HS-27A (cell line): ENCODE data around the gene EGFL8.

Experiments used
- DNase-seq: peaks from one replicate; pipeline ENCODE4 v3.0.0-alpha.2; 2012; ENCODE audit warnings: low read depth, missing footprints

EGFL8 gene

DNA sequence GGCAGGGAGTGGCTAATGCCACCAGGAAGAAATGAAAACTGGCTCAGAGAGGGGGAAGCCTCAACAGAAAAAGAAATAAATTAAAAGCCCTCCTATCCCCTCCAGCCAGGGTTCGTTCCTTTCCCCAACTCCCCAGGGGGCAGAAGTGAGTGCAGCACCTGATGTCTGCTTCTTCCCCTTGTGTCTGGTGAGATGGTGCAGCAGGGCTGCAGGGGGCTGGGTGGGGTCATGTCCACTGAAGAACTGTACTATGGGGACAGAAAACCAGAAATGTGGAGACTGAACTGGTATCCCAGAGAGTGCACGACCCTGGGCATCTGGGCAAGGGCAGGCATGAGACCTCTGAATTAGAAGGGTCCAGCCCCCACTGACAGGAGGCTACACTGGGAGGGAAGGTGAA, 4.0 kb downstream of the EGFL8 start:
- DNase-seq: no peak

GRCh38 chr6:32168807-32169591, 4.6 kb downstream of the EGFL8 start:
- DNase-seq: no peak

- DNase-seq: no peak
Measured at GRCh38 chr6:32170294-32170693, 5.9 kb downstream of the EGFL8 start.

DNA sequence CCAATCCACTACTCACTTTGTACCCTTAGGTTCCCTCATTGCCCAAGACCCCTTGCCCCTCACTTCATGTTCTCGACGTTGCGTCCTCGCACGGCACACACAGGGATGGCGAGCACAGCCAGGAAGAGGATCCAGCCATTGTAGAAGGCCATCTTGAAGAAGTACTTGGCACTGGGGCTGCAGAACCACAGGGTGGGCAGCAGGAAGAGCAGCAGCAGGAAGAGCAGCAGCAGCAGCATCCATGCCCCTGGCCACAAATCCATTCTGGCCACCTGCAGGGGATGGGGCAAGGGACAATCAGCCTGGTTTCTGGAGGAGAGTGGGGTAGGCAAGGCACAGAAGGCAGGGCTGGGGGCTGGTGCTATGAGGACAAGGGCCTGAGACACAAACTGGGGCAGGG, 6.8 kb downstream of the EGFL8 start:
- DNase-seq: no peak

DNA sequence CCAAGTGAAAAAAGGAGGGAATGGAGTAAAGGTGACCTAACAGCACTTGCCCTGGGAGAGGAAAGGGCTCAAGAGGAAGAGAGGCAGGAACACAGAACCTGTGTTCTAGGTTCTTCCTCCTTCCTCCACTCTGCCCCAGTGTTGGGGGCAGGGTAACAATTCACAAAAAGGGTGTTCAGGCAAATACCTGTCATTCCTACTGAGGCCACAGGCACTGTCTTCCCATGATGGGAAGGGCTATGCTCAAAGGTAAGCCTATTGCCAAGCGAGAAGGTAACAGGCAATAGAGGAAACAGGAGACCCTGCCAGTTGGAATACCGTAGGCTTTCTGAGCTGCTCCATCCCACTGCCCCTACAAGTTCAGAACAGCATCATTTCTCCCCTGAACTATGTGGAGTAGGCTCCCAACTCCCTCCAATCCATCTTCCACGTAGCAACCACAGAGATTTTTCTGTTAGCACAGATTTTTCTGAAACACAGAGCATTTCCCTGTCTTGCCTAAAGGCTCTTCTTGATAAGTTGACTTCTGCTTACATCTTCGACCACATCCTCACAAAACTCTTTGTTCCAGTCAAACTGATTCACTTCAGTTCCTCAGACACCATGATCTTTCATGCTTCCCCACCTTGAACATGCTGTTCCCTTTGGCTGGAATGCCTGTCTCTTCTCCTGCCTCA, 8.8 kb downstream of the EGFL8 start:
- DNase-seq: no peak

DNA sequence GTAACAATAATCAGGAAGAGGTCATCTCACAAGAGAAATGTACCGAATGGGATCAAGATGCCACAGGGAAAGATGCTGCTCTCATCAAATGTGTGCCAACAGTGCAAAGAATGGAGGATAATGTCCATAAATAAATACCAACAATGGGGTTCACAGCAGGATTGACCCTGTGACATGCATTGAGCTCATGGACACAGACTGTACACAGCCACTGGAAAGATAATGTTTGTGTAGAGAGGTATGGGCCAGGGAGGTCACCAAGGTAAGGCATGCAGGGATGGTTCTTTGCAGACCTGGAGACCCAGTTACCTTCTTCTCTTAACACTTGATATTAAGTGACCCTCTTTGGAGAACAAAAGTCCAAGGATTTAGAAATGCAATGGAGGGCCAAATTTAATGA, 10.0 kb downstream of the EGFL8 start:
- DNase-seq: no peak

GRCh38 chr6:32175322-32175710, 10.9 kb downstream of the EGFL8 start:
- no peak for DNase-seq

DNA sequence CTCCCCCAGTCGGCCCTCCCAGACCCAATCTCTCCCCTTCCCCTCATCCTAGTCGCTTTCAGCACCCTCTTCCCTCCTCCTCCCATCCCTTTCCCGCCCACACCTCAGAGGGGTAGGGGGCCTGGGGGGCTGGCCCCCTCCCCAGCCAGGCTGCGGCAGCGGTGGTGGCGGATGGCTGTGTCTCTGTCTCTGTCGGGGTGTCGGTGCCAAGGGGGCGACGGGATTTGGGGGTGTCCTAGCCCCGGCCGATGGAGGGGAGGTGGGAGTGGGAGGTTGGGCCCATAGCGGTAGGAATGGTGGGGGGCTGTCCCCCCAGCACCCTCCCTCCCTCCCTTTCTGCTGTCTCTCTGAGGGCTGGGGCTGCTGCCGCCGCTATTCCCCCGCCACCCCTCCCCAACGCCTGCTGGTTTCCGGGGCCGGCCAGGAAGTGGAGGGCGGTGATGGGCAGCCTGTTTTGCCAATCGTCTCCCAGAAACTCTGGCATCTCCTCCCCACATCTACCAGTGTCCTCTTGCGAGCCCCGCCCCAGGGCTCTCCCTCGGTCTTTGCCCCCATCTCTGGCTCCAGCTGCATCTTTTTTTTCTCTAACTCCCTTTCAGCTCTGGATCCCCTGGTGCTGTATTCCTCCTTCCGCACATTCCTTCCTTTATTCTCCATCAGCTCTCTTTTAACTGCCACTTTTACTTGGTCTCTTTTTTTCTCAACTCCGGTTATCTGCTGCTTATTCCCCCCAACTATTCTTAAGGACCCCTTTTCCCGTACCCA, 11.5 kb downstream of the EGFL8 start, which contains the start of gene AGPAT1:
TSS of gene AGPAT1 (minus strand) at position 374 of the 765 bp plus-strand sequence. CDS start 4,588 bp downstream, outside the sequence.
- peak; percentile 94 for DNase-seq

- DNase-seq: no peak
Measured at GRCh38 chr6:32176476-32177182, 12.2 kb downstream of the EGFL8 start.

GRCh38 chr6:32177183-32177787, 12.9 kb downstream of the EGFL8 start:
- DNase-seq: no peak

- peak; percentile 100 for DNase-seq
Measured at GRCh38 chr6:32177788-32178546, 13.6 kb downstream of the EGFL8 start, which contains the start of gene RNF5. TSS of gene RNF5 (plus strand) at chr6:32178405. CDS start at chr6:32178512, 107 bp downstream.

DNA sequence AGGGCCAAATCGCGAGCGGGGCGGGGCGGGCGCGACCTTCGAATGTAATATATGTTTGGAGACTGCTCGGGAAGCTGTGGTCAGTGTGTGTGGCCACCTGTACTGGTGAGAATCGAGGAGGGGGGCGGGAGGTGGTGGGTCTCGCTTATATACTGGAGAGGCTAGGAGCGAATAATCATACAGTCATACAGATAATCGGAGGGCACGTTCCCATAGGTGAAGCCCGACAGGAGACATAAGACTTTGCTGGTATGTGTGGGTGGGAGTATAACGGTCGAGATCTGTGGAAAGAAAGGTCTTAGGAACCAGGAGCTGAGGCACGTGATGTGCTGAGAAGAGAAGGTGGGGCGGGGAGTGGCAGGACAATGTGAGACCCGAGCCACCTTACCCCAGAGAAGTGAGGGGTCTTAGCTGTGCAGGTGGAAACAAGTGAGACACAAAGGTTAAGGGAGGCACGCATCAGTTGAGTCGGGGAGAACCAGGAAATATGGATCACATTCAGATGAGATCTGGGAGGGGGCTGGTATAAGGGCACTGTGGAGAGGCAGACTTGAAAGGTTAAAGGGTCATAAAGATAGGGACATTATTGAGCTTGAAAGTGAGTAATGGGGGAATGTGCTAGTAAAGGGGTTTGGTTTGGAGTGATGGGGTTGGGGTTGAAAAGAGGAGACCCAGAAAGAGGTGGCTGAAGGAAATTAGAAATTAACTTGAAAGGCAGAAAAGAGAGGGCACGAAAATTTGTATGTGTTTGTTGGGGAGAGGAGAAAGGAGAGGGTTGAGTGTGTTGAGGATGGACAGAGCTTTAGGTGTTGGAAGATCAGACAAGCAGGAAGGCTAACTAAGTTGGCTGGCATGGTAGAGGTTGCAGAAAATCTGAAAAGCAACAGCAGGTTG, 14.4 kb downstream of the EGFL8 start:
- DNase-seq: no peak

DNA sequence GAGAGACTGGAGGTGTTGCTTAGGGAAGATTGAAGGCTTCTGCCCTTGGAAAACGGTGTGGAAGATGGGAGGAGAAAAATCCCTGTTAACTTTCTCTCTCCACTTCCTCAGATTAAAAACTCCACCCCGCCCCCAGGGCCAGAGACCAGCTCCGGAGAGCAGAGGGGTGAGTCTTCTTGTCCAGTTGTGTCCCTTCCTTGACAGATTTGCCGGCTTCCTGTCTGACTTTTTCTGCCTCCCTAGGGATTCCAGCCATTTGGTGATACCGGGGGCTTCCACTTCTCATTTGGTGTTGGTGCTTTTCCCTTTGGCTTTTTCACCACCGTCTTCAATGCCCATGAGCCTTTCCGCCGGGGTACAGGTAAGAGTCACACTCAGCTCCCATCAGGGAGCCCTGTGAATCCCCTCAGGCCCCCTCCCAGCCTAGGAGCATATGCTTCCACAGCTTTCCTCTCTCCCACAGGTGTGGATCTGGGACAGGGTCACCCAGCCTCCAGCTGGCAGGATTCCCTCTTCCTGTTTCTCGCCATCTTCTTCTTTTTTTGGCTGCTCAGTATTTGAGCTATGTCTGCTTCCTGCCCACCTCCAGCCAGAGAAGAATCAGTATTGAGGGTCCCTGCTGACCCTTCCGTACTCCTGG, 15.5 kb downstream of the EGFL8 start:
- no peak for DNase-seq

DNA sequence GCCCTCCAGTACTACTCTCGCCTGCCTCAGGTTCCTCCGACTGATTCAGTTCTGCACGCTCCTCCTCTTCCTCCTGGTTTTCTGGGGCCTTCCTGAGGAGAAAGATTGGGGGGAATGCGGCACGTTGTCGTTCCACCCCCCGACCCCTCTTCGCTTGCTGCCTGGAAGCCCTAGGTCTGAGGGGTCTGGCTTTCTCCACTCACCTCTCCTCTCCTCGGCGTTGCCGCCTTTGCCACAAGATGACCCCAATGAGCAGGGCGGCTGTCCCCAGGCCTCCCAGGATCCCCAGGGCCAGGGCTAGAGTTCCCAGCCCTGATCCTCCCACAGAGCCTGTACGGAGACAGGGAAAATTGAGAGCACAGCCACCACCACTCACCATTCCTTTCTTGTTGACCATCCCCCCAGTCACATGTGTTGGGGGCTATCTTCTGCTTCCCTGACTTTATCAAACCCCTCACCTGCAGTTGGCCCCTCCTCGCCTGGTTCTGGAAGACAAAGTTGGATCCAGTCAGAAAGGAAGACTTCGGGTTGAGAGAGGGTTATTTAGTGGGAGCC, 16.8 kb downstream of the EGFL8 start:
- no peak for DNase-seq

- no peak for DNase-seq
Measured at GRCh38 chr6:32181915-32182529, 17.6 kb downstream of the EGFL8 start.

DNA sequence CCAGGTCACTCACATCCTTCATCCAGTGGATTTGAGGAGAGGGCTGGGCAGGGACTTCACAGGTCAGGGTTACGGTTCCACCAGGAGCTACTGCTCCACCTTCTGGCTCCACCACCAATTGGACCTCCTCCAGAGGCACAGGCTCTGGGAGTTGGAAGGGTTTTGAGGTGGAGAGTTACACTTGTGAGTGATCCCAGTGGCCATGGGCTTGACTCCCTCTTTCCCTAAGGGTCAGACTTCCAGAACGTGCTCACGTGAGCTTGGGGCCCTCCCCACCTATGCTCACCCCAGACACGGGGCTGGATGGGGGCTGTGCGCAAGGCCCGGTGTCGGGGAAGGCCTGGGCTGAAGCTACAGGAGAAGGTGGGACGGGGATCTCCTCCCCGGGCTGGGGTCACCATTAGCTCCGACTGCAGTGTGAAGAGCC, 18.2 kb downstream of the EGFL8 start:
- DNase-seq: no peak

- no peak for DNase-seq
Measured at GRCh38 chr6:32183030-32183429, 18.6 kb downstream of the EGFL8 start.

GRCh38 chr6:32183483-32184083, 19.2 kb downstream of the EGFL8 start:
- DNase-seq: no peak
